HFF-Myc (cell line): ENCODE measurements around the gene CA9.

ENCODE experiments used
- DNase-seq: peaks from one replicate; pipeline ENCODE4 v3.0.0-alpha.2; 2011; ENCODE audit warnings: low read depth; ENCODE audit errors: extremely low read depth
- H3K4me3 ChIP-seq: replicated peaks from 2 replicates; pipeline ENCODE4 v1.5.1; 2011; ENCODE audit warnings: low read depth, mild to moderate bottlenecking, control low read depth, low read length
- CTCF ChIP-seq: IDR thresholded peaks from 2 replicates; pipeline ENCODE4 v1.5.1; 2012; ENCODE audit warnings: mild to moderate bottlenecking, low read depth, low read length, control low read depth; ENCODE audit errors: missing control alignments

CA9 gene

DNA sequence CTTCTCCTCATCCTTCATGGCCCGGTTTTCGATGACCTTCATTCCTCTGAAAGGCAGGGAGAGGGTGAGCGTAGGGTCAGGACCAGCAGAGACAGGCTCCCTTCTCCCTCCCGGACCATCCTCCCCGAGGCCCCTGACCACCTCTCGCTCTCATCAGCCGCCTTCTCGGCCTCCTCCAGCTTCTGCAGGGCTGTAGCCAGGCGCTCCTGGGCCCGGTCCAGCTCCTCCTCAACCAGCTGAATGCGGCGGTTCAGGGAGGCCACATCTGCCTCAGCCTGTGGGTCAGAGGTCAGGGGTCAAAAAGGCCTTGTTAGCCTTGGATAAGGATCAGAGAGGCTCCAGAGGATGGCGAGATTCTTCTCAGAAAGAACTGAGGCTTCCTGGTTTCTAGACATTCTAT, 11.8 kb downstream of the CA9 start:
- no peak for TF ChIP-seq CTCF
- H3K4me3 ChIP-seq = no peak overlapping the region
- DNase-seq = no peak

GRCh38 chr9:35686222-35687203, 12.8 kb downstream of the CA9 start:
- no peak for DNase-seq
- peak overlapping the region; percentile 100 for H3K4me3 ChIP-seq
- no peak for TF ChIP-seq CTCF

GRCh38 chr9:35687306-35687705, 13.6 kb downstream of the CA9 start:
- no peak for TF ChIP-seq CTCF
- no peak for DNase-seq
- peak overlapping the region; percentile 100 for H3K4me3 ChIP-seq

GRCh38 chr9:35687972-35688557, 14.3 kb downstream of the CA9 start:
- no peak for DNase-seq
- TF ChIP-seq CTCF = no peak
- H3K4me3 ChIP-seq = peak overlapping the region; percentile 100

- peak; percentile 71 for DNase-seq
- peak overlapping the region; percentile 100 for H3K4me3 ChIP-seq
- TF ChIP-seq CTCF = no peak
These were observed 15.1 kb downstream of the CA9 start for GRCh38 chr9:35688558-35689541.

GRCh38 chr9:35689542-35690293, 16.0 kb downstream of the CA9 start, which contains the start of gene TPM2:
Gene TPM2 (minus strand): TSS chr9:35689925. CDS start chr9:35689817, 108 bp downstream.
- no peak for DNase-seq
- peak within 1 kb of the TSS; percentile 100 for H3K4me3 ChIP-seq
- no peak for TF ChIP-seq CTCF
